ENCODE data around the gene COX5A.
A peak's percentile ranks its signal among the peaks of the same experiment; 100 is the strongest.
"Not testable (repeated sequence)": the region's sequence is repeated elsewhere in the genome, so short reads cannot be mapped to it uniquely, and the experiment has no call there.

The COX5A gene

GRCh38 chr15:74935193-74935592 lies 2.7 kb downstream of the COX5A start:
- H3K27me3 Mint-ChIP-seq; ATAC-seq (replicated peaks); H3K9me3 Mint-ChIP-seq; DNase-seq: not testable (repeated sequence)
- peaks cover 19 to 33% of the 10 kb centered on the region in 2 donors for H3K4me1 Mint-ChIP-seq (ENCODE audit: low read depth in 2 of 2)
- H3K4me3 Mint-ChIP-seq, result peak overlapping the region; percentile 61 to 64
- H3K36me3 Mint-ChIP-seq (ENCODE audit: insufficient read depth), result peaks cover 40% of the 10 kb centered on the region
- peak overlapping the region; percentile 41 to 62 for H3K27ac Mint-ChIP-seq

- DNase-seq (no peak), ATAC-seq (replicated peaks) (no peak)
- Mint-ChIP-seq H3K36me3 (ENCODE audit: insufficient read depth) (peaks cover 56% of the 10 kb centered on the region), H3K9me3 (no peaks in the 10 kb centered on the region), H3K4me3 (no peak overlapping the region), H3K27me3 (no peaks in the 10 kb centered on the region), H3K4me1 (ENCODE audit: low read depth in 2 of 2) (peaks cover 19 to 33% of the 10 kb centered on the region in 2 donors), H3K27ac (peak overlapping the region; percentile 73 to 75)
Observed at GRCh38 chr15:74933573-74933972, 4.3 kb downstream of the COX5A start.

DNA sequence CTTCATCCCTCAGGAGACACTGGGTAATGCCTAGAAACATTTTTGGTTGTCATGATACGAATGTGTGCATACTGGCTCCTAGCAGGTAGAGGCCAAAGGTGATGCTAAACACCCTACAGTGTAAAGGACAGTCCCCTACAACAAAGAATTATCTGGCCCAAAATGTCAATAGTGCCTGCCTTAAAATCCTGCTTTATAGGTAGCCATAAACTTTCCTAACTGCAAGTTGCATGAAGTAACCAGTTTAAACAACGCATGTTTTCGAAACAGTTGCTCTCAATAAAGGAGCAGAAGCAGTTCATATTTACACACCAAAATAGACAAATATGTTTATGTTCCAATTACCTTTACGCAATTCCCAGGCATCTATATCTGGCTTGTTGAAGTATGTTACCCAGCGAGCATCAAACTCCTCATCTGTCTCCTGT lies 9.1 kb downstream of the COX5A start:
- Mint-ChIP-seq H3K4me1 (ENCODE audit: low read depth in 2 of 2) (peaks cover 5 to 13% of the 10 kb centered on the region in 2 donors), H3K9me3 (no peaks in the 10 kb centered on the region), H3K4me3 (no peak overlapping the region), H3K36me3 (ENCODE audit: insufficient read depth) (peaks cover 76% of the 10 kb centered on the region), H3K27me3 (no peaks in the 10 kb centered on the region), H3K27ac (no peak overlapping the region)
- DNase-seq (no peak), ATAC-seq (replicated peaks) (no peak)

DNA sequence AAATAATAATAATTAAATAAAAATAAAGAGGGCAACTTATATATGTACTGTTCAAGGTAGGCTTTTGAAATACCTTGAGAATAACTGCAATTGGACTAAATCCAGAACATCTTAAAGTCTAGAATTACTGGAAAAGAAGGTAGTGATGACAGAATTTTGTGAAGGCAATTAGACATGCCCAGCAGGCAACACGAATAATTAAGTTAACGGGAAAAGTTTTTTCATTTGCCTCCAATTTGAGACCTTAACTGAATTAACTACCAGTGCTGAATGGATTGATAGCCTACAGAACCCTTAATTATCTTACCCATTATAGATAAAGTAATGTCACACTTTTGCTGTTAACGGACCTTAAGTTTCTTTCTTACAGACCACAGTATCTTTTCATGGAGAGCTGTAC lies 13.3 kb downstream of the COX5A start:
- ATAC-seq (replicated peaks) (no peak), DNase-seq (no peak)
- H3K4me1 Mint-ChIP-seq (ENCODE audit: low read depth in 2 of 2), result no peaks in the 10 kb centered on the region
- no peak overlapping the region for H3K4me3 Mint-ChIP-seq
- H3K27me3 Mint-ChIP-seq, result no peaks in the 10 kb centered on the region
- H3K27ac Mint-ChIP-seq, result no peak overlapping the region
- no peaks in the 10 kb centered on the region for H3K9me3 Mint-ChIP-seq
- H3K36me3 Mint-ChIP-seq (ENCODE audit: insufficient read depth), result peaks cover 86% of the 10 kb centered on the region

DNA sequence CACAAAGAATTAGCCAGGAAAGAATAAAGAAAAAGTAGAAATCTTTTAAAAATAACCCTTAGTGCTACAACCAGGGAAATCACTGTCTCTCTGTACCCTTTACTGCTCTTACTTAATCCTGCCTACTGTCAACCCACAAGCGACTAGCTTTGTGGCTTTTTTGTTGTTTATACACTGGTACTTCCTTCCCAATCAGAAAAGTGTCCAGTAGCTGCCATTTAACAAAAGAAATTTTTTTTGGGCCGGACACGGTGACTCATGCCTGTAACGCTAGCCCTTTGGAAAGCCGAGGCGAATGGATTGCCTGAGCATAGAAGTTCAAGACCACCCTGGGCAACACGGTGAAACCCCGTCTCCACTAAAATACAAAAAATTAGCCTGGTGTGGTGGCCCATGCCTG lies 17.4 kb downstream of the COX5A start:
- H3K27ac Mint-ChIP-seq, result peak overlapping the region in 1 of 2 donors; percentile 52
- peaks cover 83% of the 10 kb centered on the region for H3K36me3 Mint-ChIP-seq (ENCODE audit: insufficient read depth)
- no peak overlapping the region for H3K4me3 Mint-ChIP-seq
- H3K27me3 Mint-ChIP-seq, result no peaks in the 10 kb centered on the region
- no peaks in the 10 kb centered on the region for H3K9me3 Mint-ChIP-seq
- no peak for DNase-seq
- peaks cover 0 to 1% of the 10 kb centered on the region in 2 donors for H3K4me1 Mint-ChIP-seq (ENCODE audit: low read depth in 2 of 2)
- ATAC-seq (replicated peaks), result no peak

DNA sequence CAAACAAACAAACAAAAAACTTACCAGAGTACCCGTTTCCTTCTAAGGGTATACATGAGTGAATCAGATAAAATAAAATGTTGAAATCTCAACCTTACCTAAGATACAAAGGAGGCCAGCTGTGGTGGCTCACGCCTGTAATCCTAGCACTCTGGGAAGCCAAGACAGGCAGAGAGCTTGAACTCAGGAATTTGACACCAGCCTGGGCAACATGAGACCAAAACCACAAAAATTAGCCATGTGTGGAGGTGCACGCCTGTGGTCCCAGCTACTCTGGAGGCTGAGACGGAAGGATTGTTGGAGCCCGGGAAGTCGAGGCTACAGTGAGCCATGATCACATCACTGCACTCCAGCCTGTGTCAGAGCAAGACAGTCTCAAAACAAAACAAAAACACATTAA lies 20.2 kb downstream of the COX5A start:
- H3K4me1 Mint-ChIP-seq (ENCODE audit: low read depth in 2 of 2), result peaks cover 0 to 3% of the 10 kb centered on the region in 2 donors
- DNase-seq, result no peak
- no peaks in the 10 kb centered on the region for H3K27me3 Mint-ChIP-seq
- H3K4me3 Mint-ChIP-seq, result no peak overlapping the region
- no peak overlapping the region for H3K27ac Mint-ChIP-seq
- ATAC-seq (replicated peaks), result no peak
- H3K9me3 Mint-ChIP-seq, result no peaks in the 10 kb centered on the region
- H3K36me3 Mint-ChIP-seq (ENCODE audit: insufficient read depth), result peaks cover 78% of the 10 kb centered on the region

DNA sequence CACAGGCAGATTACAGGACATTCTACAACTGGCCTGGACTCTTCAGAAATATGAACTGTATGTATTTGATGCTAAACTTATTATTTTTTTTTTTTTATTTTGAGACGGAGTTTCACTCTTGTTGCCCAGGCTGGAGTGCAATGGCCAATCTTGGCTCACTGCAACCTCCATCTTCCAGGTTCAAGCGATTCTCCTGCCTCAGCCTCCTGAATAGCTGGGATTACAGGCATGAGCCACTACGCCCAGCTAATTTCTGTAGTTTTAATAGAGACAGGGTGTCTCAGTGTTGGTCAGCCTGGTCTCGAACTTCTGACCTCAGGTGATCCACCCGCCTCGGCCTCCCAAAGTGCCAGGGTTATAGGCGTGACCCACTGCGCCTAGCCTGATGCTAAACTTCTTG lies 24.1 kb downstream of the COX5A start:
- not testable (repeated sequence) for H3K27ac Mint-ChIP-seq; H3K4me1 Mint-ChIP-seq (ENCODE audit: low read depth in 2 of 2); DNase-seq; H3K27me3 Mint-ChIP-seq; H3K4me3 Mint-ChIP-seq; H3K9me3 Mint-ChIP-seq; ATAC-seq (replicated peaks)
- peaks cover 45% of the 10 kb centered on the region for H3K36me3 Mint-ChIP-seq (ENCODE audit: insufficient read depth)

DNA sequence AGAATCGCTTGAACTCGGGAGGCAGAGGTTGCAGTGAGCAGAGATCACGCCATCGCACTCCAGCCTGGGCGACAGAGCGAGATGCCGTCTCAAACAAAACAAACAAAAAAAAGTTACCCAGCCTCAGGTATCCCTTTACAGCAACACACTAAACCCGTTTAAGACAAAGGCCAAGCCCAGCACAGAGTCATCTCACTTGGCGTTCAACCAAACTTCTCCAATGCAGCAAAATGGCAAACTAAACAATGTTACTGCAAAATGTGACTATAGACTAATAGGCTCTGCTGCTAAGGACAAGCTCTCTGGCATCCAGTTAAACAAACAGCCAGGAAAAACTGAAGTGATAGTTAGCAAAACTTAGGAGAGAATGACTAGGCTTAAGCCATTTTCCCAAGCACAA lies 24.8 kb downstream of the COX5A start:
- ATAC-seq (replicated peaks) (no peak), DNase-seq (no peak)
- no peaks in the 10 kb centered on the region for H3K27me3 Mint-ChIP-seq
- H3K9me3 Mint-ChIP-seq, result no peaks in the 10 kb centered on the region
- no peak overlapping the region for H3K4me3 Mint-ChIP-seq
- peaks cover 0 to 3% of the 10 kb centered on the region in 2 donors for H3K4me1 Mint-ChIP-seq (ENCODE audit: low read depth in 2 of 2)
- peaks cover 37% of the 10 kb centered on the region for H3K36me3 Mint-ChIP-seq (ENCODE audit: insufficient read depth)
- H3K27ac Mint-ChIP-seq, result no peak overlapping the region

- Mint-ChIP-seq H3K36me3 (ENCODE audit: insufficient read depth) (peaks cover 3% of the 10 kb centered on the region), H3K4me3 (no peak overlapping the region)
Observed at GRCh38 chr15:74908635-74909034, 29.2 kb downstream of the COX5A start.

DNA sequence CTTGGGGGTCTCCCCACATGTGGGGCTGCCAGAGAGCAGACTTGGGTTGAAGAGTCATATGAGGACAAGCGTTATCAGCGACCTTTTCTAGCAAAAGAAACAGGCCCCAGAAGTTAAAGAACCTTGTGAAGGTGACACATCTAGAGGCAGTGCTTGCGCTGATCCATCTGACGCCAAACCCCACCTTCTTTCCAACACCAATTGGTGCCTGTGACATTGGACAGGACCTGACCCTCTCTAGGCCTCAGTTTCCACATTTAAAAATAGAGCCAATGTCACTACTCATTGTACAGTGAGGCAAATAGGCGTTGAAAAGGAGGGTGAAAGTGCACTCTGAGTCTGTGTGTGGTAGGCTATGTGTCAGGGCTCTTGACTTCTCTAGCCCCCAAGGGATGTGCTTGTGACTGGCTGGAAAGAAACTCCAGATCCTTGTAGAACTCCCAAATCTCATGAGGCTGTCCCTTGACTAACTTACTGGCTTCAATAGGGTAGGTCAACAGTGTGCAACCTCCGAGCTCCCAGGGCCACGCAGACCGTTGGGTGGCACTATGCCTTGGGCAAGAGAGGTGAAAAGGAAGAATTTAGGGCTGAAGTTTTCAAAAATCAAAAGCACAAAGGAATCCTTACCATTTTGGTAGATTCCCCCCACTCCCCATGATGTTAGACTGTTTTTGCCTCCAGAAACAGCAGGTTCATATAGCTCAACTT lies 30.6 kb downstream of the COX5A start:
- Mint-ChIP-seq H3K4me3 (peak overlapping the region; percentile 99 to 100), H3K27ac (peak overlapping the region; percentile 97 to 98), H3K4me1 (ENCODE audit: low read depth in 2 of 2) (peaks cover 20 to 26% of the 10 kb centered on the region in 2 donors), H3K36me3 (ENCODE audit: insufficient read depth) (peaks cover 16% of the 10 kb centered on the region), H3K27me3 (no peaks in the 10 kb centered on the region), H3K9me3 (no peaks in the 10 kb centered on the region)
- DNase-seq (no peak), ATAC-seq (replicated peaks) (peak; percentile 2)

More at GRCh38 chr15:74908635-74909034, 29.2 kb downstream of the COX5A start:
- H3K27me3 Mint-ChIP-seq, result no peaks in the 10 kb centered on the region
- H3K9me3 Mint-ChIP-seq, result no peaks in the 10 kb centered on the region
- no peak overlapping the region for H3K27ac Mint-ChIP-seq
- DNase-seq (no peak), ATAC-seq (replicated peaks) (no peak)
- peaks cover 20 to 26% of the 10 kb centered on the region in 2 donors for H3K4me1 Mint-ChIP-seq (ENCODE audit: low read depth in 2 of 2)

DNA sequence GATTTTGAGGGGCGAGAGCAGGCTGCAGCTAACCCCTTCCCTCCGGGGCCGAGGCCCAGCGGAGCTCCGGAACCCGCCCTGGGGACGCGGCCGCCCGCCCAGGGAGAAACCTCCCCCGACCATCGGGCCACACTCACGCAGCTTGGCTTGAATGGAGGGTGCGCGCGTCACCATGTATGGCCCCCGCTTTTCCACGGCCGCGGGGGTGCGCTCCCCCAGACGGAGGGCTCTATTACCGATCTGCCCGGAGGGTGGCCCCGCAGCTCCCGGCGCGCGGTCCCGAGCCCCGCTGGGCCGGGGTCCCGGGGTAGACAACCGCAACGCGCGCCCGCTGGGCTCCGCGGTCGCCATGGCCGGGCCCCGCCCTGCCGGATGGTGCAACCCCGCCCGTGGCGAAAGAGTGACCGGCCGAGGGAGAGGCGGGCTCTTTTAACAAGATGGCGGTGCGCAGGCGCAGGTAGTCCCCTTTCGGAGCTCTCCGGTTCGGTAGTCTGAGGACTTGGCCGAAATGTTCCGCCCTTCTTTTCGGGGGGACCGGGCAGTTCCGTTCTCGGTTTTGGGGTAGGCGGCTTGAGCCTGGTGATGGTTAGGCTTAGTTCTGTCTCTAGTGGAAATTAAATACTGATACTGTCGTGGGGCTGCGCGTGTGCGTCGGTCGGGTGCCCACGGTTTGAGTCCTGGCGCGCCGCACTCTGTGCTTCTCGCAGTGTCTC lies 31.3 kb downstream of the COX5A start, which contains the start of gene FAM219B:
Gene FAM219B (minus strand): TSS at position 402 of the 713 bp plus-strand sequence. CDS start 51 bp downstream, at position 351.
- Mint-ChIP-seq H3K4me3 (peak within 1 kb of the TSS; percentile 99 to 100), H3K27ac (peak within 1 kb of the TSS; percentile 97 to 98), H3K9me3 (no peaks in the 10 kb centered on the region), H3K27me3 (no peaks in the 10 kb centered on the region), H3K36me3 (ENCODE audit: insufficient read depth) (peaks cover 16% of the 10 kb centered on the region), H3K4me1 (ENCODE audit: low read depth in 2 of 2) (peaks cover 20 to 28% of the 10 kb centered on the region in 2 donors)
- ATAC-seq (replicated peaks) (peak; percentile 83), DNase-seq (peak; percentile 61 to 71 (median 61))

DNA sequence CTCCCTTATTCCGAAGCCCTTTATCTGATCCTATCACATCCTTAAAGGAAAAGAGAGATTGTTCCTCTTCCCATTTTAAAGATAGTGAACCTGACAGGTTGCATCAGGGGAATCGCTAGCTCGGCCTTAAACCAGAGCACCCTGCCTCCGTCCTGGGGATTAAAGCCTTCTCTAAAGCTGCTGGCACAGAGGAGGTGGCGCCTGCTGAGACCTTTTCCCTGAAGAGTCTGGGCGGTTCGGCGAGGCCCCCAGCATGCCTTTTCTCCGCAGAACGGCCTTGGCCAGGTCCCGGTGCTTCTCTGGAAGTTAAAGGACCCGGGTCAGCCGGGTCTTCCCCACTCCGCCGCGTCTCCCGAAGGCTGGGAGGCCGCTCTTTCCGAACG lies 31.8 kb downstream of the COX5A start:
- ATAC-seq (replicated peaks) (peak; percentile 32), DNase-seq (peak in 1 of 3 experiments; percentile 21)
- Mint-ChIP-seq H3K36me3 (ENCODE audit: insufficient read depth) (peaks cover 16% of the 10 kb centered on the region), H3K4me3 (peak overlapping the region; percentile 99 to 100), H3K27me3 (no peaks in the 10 kb centered on the region), H3K9me3 (no peaks in the 10 kb centered on the region), H3K4me1 (ENCODE audit: low read depth in 2 of 2) (peaks cover 20 to 30% of the 10 kb centered on the region in 2 donors), H3K27ac (peak overlapping the region; percentile 97 to 98)

- Mint-ChIP-seq H3K9me3 (no peaks in the 10 kb centered on the region), H3K36me3 (ENCODE audit: insufficient read depth) (peaks cover 26% of the 10 kb centered on the region), H3K4me3 (no peak overlapping the region), H3K27me3 (no peaks in the 10 kb centered on the region), H3K4me1 (ENCODE audit: low read depth in 2 of 2) (peaks cover 20 to 30% of the 10 kb centered on the region in 2 donors), H3K27ac (peak overlapping the region in 1 of 2 donors; percentile 20)
- DNase-seq, result no peak
- ATAC-seq (replicated peaks), result no peak
Observed at GRCh38 chr15:74904190-74904805, 33.6 kb downstream of the COX5A start.

Measured in effector memory CD8-positive, alpha-beta T cell (primary cell).